SH-SY5Y (cell line): ENCODE measurements around the gene SPIRE2.

ENCODE experiments used
- GATA2 ChIP-seq: IDR thresholded peaks from 2 replicates; pipeline ENCODE4 v1.6.1; 2011; ENCODE audit warnings: mild to moderate bottlenecking, low read depth, low read length
- GATA3 ChIP-seq: IDR thresholded peaks from 2 replicates; pipeline ENCODE4 v1.6.1; 2011; ENCODE audit warnings: low read depth, mild to moderate bottlenecking, low read length, moderate library complexity

SPIRE2 gene, protein sequence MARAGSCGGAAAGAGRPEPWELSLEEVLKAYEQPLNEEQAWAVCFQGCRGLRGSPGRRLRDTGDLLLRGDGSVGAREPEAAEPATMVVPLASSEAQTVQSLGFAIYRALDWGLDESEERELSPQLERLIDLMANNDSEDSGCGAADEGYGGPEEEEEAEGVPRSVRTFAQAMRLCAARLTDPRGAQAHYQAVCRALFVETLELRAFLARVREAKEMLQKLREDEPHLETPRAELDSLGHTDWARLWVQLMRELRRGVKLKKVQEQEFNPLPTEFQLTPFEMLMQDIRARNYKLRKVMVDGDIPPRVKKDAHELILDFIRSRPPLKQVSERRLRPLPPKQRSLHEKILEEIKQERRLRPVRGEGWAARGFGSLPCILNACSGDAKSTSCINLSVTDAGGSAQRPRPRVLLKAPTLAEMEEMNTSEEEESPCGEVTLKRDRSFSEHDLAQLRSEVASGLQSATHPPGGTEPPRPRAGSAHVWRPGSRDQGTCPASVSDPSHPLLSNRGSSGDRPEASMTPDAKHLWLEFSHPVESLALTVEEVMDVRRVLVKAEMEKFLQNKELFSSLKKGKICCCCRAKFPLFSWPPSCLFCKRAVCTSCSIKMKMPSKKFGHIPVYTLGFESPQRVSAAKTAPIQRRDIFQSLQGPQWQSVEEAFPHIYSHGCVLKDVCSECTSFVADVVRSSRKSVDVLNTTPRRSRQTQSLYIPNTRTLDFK

DNA sequence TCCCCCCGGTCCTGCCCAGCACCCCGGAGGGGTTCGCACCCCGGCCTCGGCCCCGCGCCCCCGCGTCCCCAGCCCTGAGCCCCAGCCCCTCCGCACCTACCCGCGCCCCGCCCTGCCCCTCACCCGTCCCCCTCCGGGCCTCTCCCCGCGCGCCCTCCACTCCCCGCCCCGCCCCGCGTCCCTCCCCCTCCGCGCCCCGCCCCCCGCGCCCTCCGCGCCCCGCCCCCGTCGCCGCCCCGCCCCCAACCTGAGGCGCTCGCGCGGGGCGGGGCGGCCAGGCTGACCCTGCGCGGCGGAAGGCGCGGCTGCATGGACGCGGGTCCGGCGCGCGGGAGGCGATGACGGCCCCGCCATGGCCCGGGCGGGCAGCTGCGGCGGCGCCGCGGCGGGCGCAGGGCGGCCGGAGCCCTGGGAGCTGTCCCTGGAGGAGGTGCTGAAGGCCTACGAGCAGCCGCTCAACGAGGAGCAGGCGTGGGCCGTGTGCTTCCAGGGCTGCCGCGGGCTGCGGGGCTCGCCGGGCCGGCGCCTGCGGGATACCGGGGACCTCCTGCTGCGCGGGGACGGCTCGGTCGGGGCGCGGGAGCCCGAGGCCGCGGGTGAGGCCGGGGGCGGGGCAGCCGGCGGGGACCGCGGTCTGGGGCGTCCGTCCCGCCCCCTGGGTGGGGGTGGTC, at the start of gene SPIRE2:
Gene SPIRE2, plus strand, starts transcription at position 277 of the 671 bp plus-strand sequence. Its CDS starts 76 bp downstream, at position 353.
- TF ChIP-seq GATA3: no peak
- TF ChIP-seq GATA2: no peak

DNA sequence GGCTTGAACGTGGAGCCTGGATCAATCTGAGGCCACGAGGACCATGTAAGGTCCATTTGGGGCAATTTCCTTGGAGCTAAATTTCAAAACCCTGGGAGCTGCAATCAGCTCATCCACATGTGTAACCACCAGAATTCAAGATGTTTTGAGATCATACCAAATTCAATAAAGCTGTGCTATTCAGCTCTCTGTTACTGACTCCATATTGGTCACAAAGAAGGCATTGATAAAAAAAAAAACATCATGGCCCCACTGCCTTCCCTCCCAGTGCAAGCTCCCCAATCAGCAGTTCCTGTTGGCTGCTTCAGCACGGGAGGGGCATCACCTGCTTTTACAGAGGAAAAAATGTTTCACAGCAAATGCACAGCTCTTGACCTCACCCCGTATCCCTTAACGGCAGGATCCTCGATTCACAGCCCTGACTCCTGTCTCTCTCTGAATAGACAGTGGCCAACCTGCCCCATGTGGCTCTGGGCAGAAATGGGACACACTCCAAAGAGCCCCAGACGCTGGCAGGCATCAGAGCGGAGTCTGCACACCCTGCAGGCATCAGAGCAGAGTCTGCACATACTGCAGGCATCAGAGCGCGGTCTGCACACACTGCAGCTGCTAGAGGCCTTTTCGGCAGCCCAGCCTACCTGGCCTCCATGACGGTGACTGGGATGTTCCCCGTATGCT, 48.9 kb upstream of the SPIRE2 start:
- no peak for TF ChIP-seq GATA3
- TF ChIP-seq GATA2: no peak

DNA sequence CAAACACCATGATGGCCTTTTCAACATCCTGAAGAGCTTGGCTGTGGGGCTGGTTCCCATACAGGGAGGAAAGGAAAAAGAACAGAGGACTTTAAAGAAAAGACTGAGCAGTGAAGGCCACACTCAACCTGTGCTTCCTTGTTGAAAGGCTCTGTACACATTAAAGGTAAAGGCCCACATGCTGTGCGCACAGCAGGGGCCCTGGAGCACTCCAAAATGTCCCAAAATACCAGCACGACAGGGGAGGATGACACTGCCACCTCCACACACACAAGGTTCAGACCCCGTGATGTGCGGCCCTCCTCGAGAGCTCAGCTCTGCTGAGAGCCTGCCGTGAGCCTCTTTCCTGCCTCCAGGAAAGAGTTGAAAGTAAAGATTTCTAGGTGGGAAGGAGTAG, 48.4 kb upstream of the SPIRE2 start:
- no peak for TF ChIP-seq GATA2
- no peak for TF ChIP-seq GATA3

DNA sequence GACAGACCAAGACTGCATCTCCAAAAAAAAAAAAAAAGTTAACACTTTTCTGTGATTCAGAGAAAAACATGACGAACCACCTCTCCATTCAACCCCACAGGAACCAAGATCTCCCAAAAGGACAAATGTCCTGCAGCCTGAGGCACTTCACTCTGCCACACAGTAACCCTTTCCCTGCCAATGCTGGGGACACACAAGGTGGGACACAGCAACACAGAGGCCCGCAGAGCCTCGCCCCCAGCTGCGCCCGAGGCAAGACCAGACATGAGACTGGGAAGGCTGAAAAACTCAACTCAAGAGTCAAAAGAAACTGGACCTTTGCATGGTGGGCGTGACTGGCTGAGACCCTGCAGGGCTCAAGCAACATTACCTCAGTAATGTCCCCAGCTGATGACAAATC, 45.8 kb upstream of the SPIRE2 start:
- TF ChIP-seq GATA3 (no peak), GATA2 (no peak)

DNA sequence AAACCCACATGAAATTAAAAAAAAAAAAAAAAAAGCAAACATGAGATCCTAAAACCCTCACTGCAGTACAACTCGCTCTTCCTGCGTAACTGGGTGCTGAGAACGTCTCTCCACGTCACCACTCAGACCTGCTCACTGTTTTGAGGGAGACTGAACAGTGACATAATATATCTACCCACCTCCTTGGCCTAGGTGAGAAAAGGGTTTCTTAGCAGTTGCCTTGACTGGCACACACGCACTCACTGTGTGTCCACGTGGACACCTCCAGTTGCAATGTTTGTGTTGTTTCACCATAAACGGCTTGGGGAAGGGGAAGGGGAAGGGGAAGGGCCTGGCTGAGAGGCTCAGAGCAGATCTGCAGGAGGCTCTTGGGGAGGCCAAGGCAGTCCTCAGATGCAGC, 43.9 kb upstream of the SPIRE2 start:
- TF ChIP-seq GATA3 (no peak), GATA2 (no peak)

DNA sequence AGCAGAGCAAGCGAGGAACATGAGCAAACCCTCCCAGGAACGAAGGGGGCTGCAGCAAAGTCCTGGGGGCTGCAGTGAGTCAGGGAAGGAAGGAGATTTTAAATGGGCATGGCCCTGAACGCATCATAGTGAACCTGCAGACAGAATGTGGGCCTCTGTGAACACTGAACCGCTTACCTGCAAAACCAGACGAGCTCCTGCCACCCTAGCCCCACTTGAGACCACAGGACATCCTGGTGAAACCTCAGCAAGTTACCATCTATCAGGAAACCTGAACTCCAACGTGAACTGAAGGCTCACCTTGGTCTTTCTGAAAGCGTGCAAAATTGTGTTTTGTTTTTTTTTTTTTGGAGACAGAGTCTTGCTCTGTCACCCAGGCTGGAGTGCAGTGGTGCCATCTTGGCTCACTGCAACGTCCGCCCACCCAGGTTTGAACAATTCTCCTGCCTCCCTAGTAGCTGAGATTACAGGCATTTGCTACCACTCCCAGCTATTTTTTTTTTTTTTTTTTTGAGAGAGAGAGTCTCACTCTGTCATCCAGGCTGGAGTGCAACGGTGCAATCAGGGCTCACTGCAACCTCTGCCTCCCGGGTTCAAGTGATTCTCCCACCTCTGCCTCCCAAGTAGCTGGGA, 42.6 kb upstream of the SPIRE2 start:
- TF ChIP-seq GATA2: no peak
- TF ChIP-seq GATA3: no peak

DNA sequence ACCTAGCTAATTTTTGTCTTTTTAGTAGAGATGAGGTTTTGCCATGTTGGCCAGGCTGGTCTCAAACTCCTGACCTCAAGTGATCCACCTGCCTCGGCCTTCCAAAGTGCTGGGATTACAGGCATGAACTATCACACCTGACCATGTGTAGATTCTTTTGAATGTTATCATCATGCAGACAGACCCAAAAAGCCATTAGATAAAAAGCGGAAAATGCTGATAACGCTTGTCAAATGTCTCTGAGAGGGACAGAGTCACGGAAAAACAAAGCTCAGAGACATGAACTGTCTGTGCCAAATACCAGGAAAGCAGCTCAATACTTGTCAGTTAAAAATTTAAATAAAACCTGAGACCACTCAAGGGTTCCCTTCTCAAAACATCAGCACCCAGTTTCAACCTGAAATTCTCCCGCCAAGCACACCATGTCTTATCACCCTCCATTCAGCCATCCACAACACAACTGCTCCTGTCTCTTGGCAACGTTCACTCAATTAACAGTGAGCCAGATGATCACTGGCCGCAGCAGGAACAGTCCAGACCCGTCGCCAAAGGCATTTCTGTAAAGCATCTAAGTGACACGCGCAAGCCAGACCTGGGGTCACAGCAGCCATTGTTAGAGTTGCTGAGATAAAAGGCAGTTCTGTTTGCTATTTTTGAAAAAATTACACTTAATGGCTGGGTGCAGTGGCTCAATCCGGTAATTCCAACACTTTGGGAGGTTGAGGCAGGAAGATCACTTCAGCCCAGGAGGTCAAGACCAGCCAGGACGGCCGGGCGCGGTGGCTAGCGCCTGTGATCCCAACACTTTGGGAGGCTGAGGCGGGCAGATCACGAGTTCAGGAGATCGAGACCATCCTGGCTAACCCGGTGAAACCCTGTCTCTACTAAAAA, 41.6 kb upstream of the SPIRE2 start:
- TF ChIP-seq GATA2 (peak; percentile 80), GATA3 (no peak; the same call in none of the 2 replicates)

DNA sequence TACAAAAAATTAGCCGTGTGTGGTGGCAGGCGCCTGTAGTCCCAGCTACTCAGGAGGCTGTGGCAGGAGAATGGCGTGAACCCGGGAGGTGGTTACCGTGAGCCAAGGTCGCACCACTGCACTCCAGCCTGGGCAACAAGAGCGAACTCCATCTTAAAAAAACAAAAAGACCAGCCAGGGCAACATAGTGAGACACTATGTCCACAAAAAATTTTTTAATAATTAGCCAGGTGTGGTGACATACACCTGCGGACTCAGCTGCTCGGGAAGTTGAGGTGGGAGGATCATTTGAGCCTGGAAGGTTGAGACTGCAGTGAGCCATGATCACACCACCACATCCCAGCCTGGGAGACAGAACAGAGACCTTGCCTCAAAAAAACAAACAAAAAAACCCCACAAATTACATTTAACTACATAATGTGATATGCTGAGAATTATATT, 40.9 kb upstream of the SPIRE2 start:
- TF ChIP-seq GATA3: no peak
- no peak for TF ChIP-seq GATA2

DNA sequence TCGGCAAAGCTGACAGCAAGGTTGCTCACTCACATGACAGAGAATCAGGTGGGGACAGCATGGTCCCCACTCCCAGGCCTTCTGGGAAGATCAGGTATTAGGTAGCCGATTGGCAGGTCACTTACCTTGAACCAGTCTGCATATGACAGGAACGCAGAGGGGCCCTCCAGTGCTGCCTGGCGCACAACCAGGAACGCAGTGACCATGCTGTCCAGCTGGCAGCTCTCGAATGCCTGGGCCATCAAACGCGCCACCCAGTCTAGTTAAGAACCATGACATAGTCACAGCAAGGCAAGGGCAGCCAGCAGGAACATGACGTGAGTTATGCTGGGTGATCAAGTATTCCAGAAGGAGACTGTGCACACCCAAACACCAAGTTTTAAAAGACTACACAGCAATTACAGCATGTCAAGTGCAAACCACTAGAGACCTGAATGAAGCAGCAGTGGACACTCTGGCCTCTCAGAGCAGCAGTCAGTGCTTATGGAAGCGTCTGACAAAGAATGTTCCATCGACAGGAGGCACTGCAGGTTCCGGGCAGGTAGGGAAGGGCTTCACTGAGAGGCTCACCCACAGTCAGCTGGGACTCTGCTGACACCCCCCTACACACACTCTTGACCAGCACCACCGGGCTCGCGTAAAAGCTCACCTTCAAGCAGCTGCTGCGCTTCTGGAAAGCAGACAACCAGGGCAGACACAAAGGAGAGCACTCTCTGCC, 36.8 kb upstream of the SPIRE2 start:
- TF ChIP-seq GATA3: no peak
- TF ChIP-seq GATA2: no peak

DNA sequence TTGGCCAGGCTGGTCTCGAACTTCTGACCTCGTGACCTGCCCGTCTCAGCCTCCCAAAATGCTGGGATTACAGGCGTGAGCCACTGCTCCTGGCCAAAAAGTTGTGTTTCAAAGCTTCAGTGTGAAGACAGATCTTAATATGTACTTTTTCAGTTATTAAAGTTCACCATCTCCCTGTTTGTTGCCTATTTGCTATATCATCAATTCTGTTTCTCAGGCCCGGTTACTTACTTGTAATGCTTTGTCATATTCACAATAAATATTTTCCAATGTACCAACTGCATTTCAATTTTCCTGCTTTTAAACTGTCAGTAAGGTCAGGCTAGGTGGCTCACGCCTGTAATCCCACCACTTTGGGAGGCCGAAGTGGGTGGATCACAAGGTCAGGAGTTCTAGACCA, 34.3 kb upstream of the SPIRE2 start:
- TF ChIP-seq GATA2 (no peak), GATA3 (no peak)

DNA sequence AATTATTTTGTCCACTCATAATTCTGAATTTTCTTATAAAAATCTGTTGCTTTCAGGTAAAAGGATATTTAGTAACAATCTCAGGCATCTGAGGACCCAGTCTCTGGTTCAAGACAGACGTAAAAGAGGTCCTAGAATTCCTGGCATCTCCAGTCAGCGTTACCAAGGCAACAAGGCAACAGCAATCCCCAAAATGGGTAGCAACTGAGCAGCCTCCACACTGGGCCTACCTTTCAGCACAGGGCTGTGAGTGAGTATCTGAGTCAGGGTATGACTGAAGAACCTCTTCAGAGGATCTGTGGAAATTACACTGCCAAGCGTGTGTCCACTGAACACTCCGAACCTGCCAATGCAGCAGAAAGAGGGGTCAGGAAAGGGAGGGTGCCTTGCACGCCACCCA, 32.6 kb upstream of the SPIRE2 start:
- no peak for TF ChIP-seq GATA2
- no peak for TF ChIP-seq GATA3

DNA sequence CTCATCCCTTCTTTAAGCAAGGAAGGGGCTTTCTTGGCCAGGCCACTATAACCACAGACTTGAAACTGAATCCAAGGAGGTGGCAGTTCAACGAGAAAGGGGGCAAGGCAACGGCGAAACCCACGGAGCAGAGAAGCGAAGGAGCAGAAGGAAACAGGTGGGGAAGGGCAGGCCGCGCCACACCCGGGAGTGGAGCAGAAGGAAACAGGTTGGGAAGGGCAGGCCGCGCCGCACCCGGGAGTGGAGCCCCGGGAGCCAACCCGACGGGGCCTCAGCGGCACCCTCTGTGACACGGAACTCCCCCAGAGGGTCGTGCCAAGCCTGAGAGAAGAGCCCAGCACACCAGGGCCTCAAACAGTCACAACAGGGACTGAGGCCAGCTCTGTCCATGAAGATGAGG, 32.2 kb upstream of the SPIRE2 start:
- TF ChIP-seq GATA3: no peak
- TF ChIP-seq GATA2: no peak
